ENCODE measurements around the gene PIGU. TPM values are rescaled to one million over a fixed set of nuclear protein-coding genes. Genes with fewer than 3 reads are reported as not detected.
A peak's percentile ranks its signal among the peaks of the same experiment; 100 is the strongest.

The PIGU gene
- total RNA-seq: 14.7 and 15.7 TPM in 2 replicates

GRCh38 chr20:34676642-34677373 lies at the start of gene PIGU:
Gene PIGU (minus strand): TSS chr20:34677092. CDS start chr20:34677085, 7 bp downstream.

DNA sequence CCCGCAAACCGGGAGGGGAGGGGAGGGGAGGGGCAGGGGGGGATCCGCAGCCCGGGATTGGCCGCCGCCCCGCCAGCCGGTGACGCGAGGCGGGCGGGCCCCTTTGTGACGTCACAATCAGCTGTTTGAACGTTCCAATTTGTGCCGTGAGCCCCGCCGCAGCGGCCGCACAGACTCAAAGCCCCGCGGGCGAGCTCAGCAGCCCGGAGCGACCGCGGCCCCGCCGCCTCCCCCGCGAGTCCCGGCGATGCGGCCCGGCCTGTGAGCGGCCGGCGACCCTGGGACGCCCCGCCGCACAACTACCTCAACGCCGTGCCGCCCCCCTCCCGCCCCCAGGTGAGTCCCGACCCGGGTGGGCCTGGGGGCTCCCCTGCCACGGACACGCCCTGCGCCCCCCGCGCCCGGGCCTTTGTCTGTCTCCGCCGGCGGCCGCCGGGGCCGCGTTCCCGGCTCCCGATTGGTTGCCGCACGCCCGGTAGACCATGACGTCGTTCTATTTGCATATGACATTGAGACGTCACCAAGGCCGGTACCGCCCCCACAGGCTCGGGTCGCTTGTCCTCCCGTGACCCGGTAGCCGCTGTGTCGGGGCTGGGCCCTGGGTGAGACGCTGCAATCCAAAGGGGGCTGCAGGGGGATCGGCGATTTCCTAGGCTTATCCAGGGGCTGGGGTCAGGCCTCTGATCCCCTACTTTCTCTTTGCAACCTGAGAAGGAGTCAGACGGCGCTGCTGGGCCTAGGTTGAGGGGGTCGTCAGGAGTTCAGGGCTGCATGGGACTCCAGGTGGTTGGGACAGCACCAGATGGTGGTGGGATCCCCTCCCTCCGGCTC lies 27.5 kb upstream of the PIGU start, which contains the start of gene TP53INP2:
Gene TP53INP2, plus strand, starts transcription at position 168 of the 831 bp plus-strand sequence. CDS start 4,396 bp downstream, outside the sequence.

DNA sequence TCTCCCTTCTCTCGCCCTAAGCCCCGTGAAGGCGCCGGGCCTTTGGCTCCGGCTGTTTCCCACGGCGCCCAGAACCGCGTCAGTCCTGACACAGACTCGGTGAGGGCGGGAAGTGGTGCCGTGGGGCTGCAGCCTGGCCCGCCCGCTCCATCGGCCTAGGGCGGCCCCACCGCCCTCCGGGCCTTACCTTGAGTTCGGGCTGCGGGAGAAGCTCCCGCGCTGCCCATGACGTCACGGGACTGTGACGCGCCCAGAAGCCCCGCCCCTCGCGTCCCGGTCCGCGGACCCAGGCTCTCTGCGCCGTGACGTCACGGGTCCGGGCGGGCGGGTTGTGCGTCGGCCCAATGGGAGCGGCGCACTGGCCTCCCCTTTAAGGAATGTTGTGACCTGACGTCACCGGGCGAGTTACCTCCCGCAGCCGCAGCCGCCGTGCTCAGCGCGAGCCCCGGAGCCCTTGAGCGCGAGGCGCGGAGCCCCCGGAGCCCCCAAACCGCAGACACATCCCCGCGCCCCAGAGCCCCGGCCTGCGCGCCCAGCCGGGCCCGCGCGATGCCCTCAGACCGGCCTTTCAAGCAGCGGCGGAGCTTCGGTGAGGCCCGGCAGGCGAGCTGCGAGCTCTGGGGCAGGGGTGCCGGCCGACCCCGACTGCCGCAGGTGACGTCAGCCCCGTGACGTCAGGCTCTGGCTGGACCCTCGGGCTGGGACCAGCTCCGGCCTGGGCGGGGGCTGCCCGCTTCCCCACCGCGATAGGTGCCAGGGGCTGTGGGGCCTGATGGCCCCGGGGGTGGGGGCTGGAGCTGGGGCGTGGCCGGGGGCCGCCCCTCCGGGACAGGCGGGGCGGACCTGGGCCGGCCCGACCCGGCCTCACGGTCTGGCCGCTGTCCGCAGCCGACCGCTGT lies 118.3 kb downstream of the PIGU start, which contains the start of gene MAP1LC3A:
Gene MAP1LC3A, plus strand, starts transcription at position 399 of the 899 bp plus-strand sequence. Its CDS starts 151 bp downstream, at position 550.

DNA sequence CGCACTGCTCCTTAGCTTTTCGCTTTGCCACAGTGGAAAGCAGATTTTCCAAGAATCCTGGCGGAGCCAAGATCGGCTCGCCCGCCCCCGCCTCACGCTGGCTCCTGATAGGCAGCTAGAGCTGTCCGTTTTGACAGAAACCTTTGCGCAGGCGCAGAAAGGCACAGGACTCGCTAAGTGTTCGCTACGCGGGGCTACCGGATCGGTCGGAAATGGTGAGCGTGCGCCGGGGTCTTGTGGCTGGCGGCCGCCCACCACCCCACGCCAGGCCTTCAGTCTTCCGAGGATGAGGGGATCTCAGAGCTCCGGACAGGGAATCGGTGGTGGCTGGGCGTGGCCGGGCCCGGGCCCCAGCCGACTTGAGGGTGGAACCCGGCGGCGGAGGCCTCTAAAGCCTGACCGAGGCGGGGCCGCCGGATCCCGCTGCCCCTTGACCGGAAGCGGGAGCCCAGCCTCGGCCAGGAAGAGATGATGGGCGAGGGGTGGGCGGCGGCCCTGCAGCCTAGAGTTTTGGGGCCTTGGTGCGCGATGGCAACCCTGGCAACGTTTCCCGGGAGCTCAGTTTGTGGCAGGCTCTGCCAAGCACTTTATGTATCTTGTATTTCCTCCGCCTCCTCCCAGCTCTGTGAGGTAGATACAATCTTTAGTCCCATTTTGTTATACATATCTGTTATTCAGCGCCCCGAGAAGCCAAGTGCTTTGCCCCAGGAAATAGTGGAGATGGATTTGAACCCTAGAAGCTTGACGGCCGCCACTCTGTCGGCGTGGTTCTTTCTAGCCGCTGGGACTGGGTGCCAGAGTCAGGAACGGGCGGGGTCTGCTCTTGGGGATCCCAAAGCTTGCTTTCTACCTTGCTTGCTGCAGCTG lies 160.4 kb downstream of the PIGU start, which contains the start of gene DYNLRB1:
Gene DYNLRB1, plus strand, starts transcription at position 176 of the 867 bp plus-strand sequence. Its CDS starts 37 bp downstream, at position 213.

Small RNA genes within 50 kb of the gene (small RNA-seq; reads per million reads assigned to genes)
- 1.4 reads per million, percentile 60 among the genes with 10 or more reads in this experiment for gene AL118520.1
- gene RF00019: not detected

Other genes starting within 250 kb of the PIGU start
- gene DYNLRB1, start 160.7 kb downstream of the PIGU start, total RNA-seq: 73.1 and 76.4 TPM in 2 replicates
- gene MAP1LC3A, start 118.4 kb downstream of the PIGU start, total RNA-seq: 22.7 and 30.8 TPM in 2 replicates
- 8.9 and 14.1 TPM in 2 replicates for gene TP53INP2, start 27.3 kb upstream of the PIGU start, total RNA-seq
- 8.5 and 9.1 TPM in 2 replicates for gene NCOA6, start 148.6 kb upstream of the PIGU start, total RNA-seq
- gene GGT7, start 195.8 kb upstream of the PIGU start, total RNA-seq: 8.2 and 8.4 TPM in 2 replicates
- 32.9 and 39.7 TPM in 2 replicates for gene ACSS2, start 199.5 kb upstream of the PIGU start, total RNA-seq

Data from articular chondrocyte of knee joint (primary cell).